Uterus (tissue), 4 donors: ENCODE results near the gene MKI67. TPM values are rescaled to one million over a fixed set of nuclear protein-coding genes. Genes with fewer than 3 reads are reported as not detected.
"Not testable (repeated sequence)": the region's sequence is repeated elsewhere in the genome, so short reads cannot be mapped to it uniquely, and the experiment has no call there.

Experiments used
- DNase-seq, 2 donors: peaks; one replicate each; pipeline ENCODE4 v3.0.0-alpha.2; 2019 to 2020
- H3K27ac ChIP-seq, 2 donors: fragments of 200-600 bp; sonication (generic); 1 replicate in 1 of 2; 2 replicates in 1 of 2; pipeline ENCODE4 v1.5.1; 2016 to 2018
- H3K27me3 ChIP-seq, 2 donors: fragments of 200-600 bp; sonication (generic); one replicate each; pipeline ENCODE4 v1.5.1; 2018 to 2019; ENCODE audit warnings: control low read depth in 1 of 2
- H3K36me3 ChIP-seq, 2 donors: fragments of 200-600 bp; sonication (generic); one replicate each; pipeline ENCODE4 v1.5.1; 2019; ENCODE audit warnings: control low read depth in 1 of 2
- H3K4me1 ChIP-seq, 2 donors: fragments of 200-600 bp; sonication (generic); one replicate each; pipeline ENCODE4 v1.5.1; 2018 to 2019; ENCODE audit warnings: control low read depth in 1 of 2
- H3K4me3 ChIP-seq, 2 donors: fragments of 200-600 bp; sonication (generic); 1 replicate in 1 of 2; 2 replicates in 1 of 2; pipeline ENCODE4 v1.5.1; 2018 to 2019; ENCODE audit warnings: mild to moderate bottlenecking in 1 of 2
- H3K9me3 ChIP-seq, 2 donors: fragments of 200-600 bp; sonication (generic); one replicate each; pipeline ENCODE4 v1.5.1; 2019; ENCODE audit warnings: control low read depth in 1 of 2
- POLR2A ChIP-seq, 2 donors: fragments of 450-650 bp; IDR thresholded peaks; one replicate each; pipeline ENCODE4 v1.6.1; 2016; ENCODE audit warnings: antibody characterized with exemption in 2 of 2, mild to moderate bottlenecking in 1 of 2, moderate library complexity in 1 of 2
- intact Hi-C: fragments of 100-400 bp; cut with DNase I; formaldehyde crosslinking; loops from one replicate; pipeline ENCODE4 v1.15.1; 2023; ENCODE audit warnings: low total_unique reads
- total RNA-seq, 4 donors: library from RNA; depleted of rRNA in 3 of 4; stranded (reverse); fragments of >200 nt in 3 of 4; gene quantifications; one replicate each; pipeline versions ENCODE4 v1.1.0 to v1.2.4, GENCODE V29; 2014 to 2023
- TF ChIP-seq, protein P1 (sequence below), 4 experiments: fragments of 200-600 bp in 2 of 4; fragments of 450-650 bp in 2 of 4; sonication (generic) in 2 of 4; IDR thresholded peaks; one replicate each; pipeline ENCODE4 v1.5.1; 2016 to 2019; ENCODE audit warnings: antibody characterized with exemption in 4 of 4, mild to moderate bottlenecking in 2 of 4, moderate library complexity in 1 of 4
- donor health status: DM: yes; HTN: yes; CAD: no.

The MKI67 gene
- total RNA-seq, 4 donors from 2014 or later, result under 0.01 to 16.9 (median 0.56) TPM

- Histone ChIP-seq H3K9me3 (no peaks in the 10 kb centered on the region), H3K4me1 (no peaks in the 10 kb centered on the region), H3K27ac (no peak overlapping the region), H3K36me3 (no peaks in the 10 kb centered on the region), H3K27me3 (no peaks in the 10 kb centered on the region), H3K4me3 (no peak overlapping the region)
- intact Hi-C loops, result no loop called here
- TF ChIP-seq POLR2A (IDR thresholded peaks at IDR 0.05), result no peak
- TF ChIP-seq, protein P1, sequence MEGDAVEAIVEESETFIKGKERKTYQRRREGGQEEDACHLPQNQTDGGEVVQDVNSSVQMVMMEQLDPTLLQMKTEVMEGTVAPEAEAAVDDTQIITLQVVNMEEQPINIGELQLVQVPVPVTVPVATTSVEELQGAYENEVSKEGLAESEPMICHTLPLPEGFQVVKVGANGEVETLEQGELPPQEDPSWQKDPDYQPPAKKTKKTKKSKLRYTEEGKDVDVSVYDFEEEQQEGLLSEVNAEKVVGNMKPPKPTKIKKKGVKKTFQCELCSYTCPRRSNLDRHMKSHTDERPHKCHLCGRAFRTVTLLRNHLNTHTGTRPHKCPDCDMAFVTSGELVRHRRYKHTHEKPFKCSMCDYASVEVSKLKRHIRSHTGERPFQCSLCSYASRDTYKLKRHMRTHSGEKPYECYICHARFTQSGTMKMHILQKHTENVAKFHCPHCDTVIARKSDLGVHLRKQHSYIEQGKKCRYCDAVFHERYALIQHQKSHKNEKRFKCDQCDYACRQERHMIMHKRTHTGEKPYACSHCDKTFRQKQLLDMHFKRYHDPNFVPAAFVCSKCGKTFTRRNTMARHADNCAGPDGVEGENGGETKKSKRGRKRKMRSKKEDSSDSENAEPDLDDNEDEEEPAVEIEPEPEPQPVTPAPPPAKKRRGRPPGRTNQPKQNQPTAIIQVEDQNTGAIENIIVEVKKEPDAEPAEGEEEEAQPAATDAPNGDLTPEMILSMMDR (IDR thresholded peaks at IDR 0.05), result no peak
- DNase-seq, result no peak
Observed at GRCh38 chr10:128097783-128098182, 28.4 kb downstream of the MKI67 start.

DNA sequence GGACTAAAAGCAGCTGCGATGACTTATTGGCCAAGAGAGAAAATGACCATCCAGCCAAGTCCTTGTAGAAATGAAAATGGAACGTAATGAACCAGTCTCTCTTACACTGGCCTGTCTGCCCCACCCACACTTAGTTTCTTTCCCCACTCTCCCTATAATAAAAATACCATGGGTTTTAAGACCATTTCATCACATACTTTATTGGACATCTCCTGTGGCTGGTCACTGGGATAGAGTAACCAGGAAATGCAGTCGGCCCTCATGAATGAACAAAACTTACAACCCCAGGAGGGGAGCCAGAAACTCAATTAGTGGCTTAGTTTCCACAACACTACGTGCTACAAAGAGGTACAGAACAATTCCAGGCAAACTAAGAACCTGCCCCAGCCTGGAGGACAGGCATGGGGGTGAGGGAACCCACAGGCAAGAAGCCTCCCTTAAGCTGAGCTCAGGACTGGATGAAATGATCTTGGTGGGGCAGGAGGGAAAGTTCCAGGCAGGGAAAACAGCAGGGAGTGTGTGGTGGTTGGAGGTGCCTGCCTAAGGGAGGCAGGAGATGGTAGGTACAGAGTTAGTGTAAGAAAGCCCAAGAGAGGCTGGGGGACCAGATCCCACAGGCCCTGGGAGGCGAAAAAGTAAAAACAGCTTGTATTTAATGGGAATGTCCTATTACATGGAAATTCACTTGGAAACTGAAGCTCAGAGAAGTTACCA, 29.6 kb downstream of the MKI67 start:
- no peak for DNase-seq
- H3K9me3 ChIP-seq, result no peaks in the 10 kb centered on the region
- no peaks in the 10 kb centered on the region for H3K4me1 ChIP-seq
- H3K27me3 ChIP-seq, result no peaks in the 10 kb centered on the region
- TF ChIP-seq, protein P1 (IDR thresholded peaks at IDR 0.05), result no peak
- no peak for TF ChIP-seq POLR2A (IDR thresholded peaks at IDR 0.05)
- H3K36me3 ChIP-seq, result no peaks in the 10 kb centered on the region
- H3K4me3 ChIP-seq, result no peak overlapping the region
- H3K27ac ChIP-seq, result no peak overlapping the region
- intact Hi-C loops, result no loop called here

DNA sequence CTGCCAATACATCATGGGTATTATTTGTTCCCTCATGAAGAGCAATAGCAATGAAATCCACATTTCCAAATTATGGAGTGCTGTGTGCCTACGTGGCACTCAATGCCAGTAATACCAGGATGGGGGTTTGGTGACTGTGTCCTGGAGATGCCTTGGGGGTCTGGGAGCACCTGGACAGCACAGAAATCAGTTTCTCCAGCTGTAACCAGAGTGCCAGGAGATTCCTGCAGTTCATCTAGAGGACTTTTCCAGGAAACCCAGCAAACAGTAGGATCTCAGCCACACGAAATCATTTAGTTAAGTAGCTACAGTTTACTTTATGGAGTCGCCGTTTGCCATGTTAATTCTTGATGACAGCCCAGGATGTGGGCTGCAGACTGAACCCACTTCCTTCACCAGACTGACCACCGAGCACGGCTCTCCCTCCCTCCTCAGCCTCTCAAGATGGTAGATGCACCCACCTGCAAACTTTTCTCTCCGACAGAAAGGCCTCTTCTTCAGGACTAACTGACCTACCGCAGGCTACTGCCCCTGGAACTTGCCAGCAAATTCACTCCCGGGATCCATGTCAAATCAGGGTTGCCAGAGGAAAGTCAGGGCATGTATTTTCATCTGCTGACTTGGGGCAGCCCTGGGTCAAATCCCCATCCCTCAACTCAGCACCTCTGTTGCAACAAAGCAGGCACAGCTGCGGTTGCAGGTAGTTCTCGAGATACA, 30.3 kb downstream of the MKI67 start:
- H3K4me1 ChIP-seq, result no peaks in the 10 kb centered on the region
- no peaks in the 10 kb centered on the region for H3K9me3 ChIP-seq
- DNase-seq, result no peak
- no peaks in the 10 kb centered on the region for H3K27me3 ChIP-seq
- no peaks in the 10 kb centered on the region for H3K36me3 ChIP-seq
- intact Hi-C loops, result no loop called here
- no peak for TF ChIP-seq POLR2A (IDR thresholded peaks at IDR 0.05)
- TF ChIP-seq, protein P1 (IDR thresholded peaks at IDR 0.05), result no peak
- no peak overlapping the region for H3K4me3 ChIP-seq
- H3K27ac ChIP-seq, result no peak overlapping the region

- intact Hi-C loops, result no loop called here
- TF ChIP-seq, protein P1 (IDR thresholded peaks at IDR 0.05), result no peak
- TF ChIP-seq POLR2A (IDR thresholded peaks at IDR 0.05), result no peak
- DNase-seq, result no peak
Observed at GRCh38 chr10:128095027-128095752, 31.0 kb downstream of the MKI67 start.

GRCh38 chr10:128094596-128094995, 31.6 kb downstream of the MKI67 start:
- H3K27ac ChIP-seq, intact Hi-C loops, DNase-seq, H3K4me1 ChIP-seq, H3K27me3 ChIP-seq, H3K4me3 ChIP-seq, H3K9me3 ChIP-seq, H3K36me3 ChIP-seq: not testable (repeated sequence)

More at GRCh38 chr10:128095027-128095752, 31.0 kb downstream of the MKI67 start:
- Histone ChIP-seq H3K36me3 (no peaks in the 10 kb centered on the region), H3K27ac (no peak overlapping the region), H3K4me1 (no peaks in the 10 kb centered on the region), H3K27me3 (no peaks in the 10 kb centered on the region), H3K4me3 (no peak overlapping the region), H3K9me3 (no peaks in the 10 kb centered on the region)
